Ascending aorta (tissue), 2 donors: ENCODE data around the gene SLC4A11. TPM values are rescaled to one million over a fixed set of nuclear protein-coding genes. Genes with fewer than 3 reads are reported as not detected.

Experiments used
- DNase-seq, 2 donors: peaks; one replicate each; pipeline ENCODE4 v3.0.0-alpha.2; 2019; ENCODE audit warnings: low spot score in 2 of 2
- H3K27ac ChIP-seq, 2 donors: fragments of 200-600 bp; sonication (generic); one replicate each; pipeline ENCODE4 v1.5.1; 2016 to 2017; ENCODE audit warnings: mild to moderate bottlenecking in 1 of 2
- H3K27me3 ChIP-seq: fragments of 200-600 bp; sonication (generic); one replicate; pipeline ENCODE4 v1.5.1; 2017
- H3K36me3 ChIP-seq, 2 donors: fragments of 200-600 bp; sonication (generic); one replicate each; pipeline ENCODE4 v1.5.1; 2016
- H3K4me1 ChIP-seq, 2 donors: fragments of 200-600 bp; sonication (generic); one replicate each; pipeline ENCODE4 v1.5.1; 2016 to 2017; ENCODE audit warnings: mild to moderate bottlenecking in 1 of 2
- H3K4me3 ChIP-seq, 2 donors: fragments of 200-600 bp; sonication (generic); one replicate each; pipeline ENCODE4 v1.5.1; 2016 to 2017; ENCODE audit warnings: mild to moderate bottlenecking in 1 of 2
- H3K9me3 ChIP-seq, 2 donors: fragments of 200-600 bp; sonication (generic); one replicate each; pipeline ENCODE4 v1.5.1; 2016
- CTCF ChIP-seq, 3 experiments: fragments of 200-600 bp in 2 of 3; fragments of 450-650 bp in 1 of 3; sonication (generic) in 2 of 3; IDR thresholded peaks; one replicate each; pipeline ENCODE4 v1.5.1; 2016 to 2019; ENCODE audit warnings: antibody characterized with exemption in 3 of 3, mild to moderate bottlenecking in 1 of 3, moderate library complexity in 1 of 3
- intact Hi-C: fragments of 100-400 bp; cut with DNase I; formaldehyde crosslinking; loops from one replicate; pipeline ENCODE4 v1.15.1; 2023
- total RNA-seq: library from RNA; depleted of rRNA; stranded (reverse); fragments of >200 nt; gene quantifications from one replicate; pipeline ENCODE4 v1.1.0, GENCODE V29; 2016

Gene SLC4A11
- total RNA-seq, 1 donor from 2014 or later: 1.6 TPM

- no peak for DNase-seq
- no peaks in the 10 kb centered on the region for H3K27me3 ChIP-seq
- intact Hi-C loops: no loop called here
- H3K36me3 ChIP-seq: peaks cover 0 to 3% of the 10 kb centered on the region in 2 donors
- no peak for TF ChIP-seq CTCF (IDR thresholded peaks at IDR 0.05)
- H3K4me1 ChIP-seq: no peaks in the 10 kb centered on the region
- H3K4me3 ChIP-seq: no peak overlapping the region
- H3K27ac ChIP-seq: no peak overlapping the region
- H3K9me3 ChIP-seq: no peaks in the 10 kb centered on the region
These were observed 57.7 kb downstream of the SLC4A11 start for GRCh38 chr20:3181270-3181669.

GRCh38 chr20:3180319-3180718 is 58.7 kb downstream of the SLC4A11 start:
- intact Hi-C loops: no loop called here

GRCh38 chr20:3177746-3178485 is 61.1 kb downstream of the SLC4A11 start:
- no peaks in the 10 kb centered on the region for H3K9me3 ChIP-seq
- no peak for TF ChIP-seq CTCF (IDR thresholded peaks at IDR 0.05)
- H3K27me3 ChIP-seq: no peaks in the 10 kb centered on the region
- intact Hi-C loops: loop anchor here (10.0 kb wide), 3 partner anchors 227 to 653 kb away; partner anchors contain the start of genes DNAAF9 and PTPRA
- no peak overlapping the region for H3K27ac ChIP-seq
- no peak overlapping the region for H3K4me3 ChIP-seq
- no peaks in the 10 kb centered on the region for H3K4me1 ChIP-seq
- no peaks in the 10 kb centered on the region for H3K36me3 ChIP-seq
- DNase-seq: no peak

More at GRCh38 chr20:3180319-3180718, 58.7 kb downstream of the SLC4A11 start:
- no peak overlapping the region for H3K27ac ChIP-seq
- no peaks in the 10 kb centered on the region for H3K27me3 ChIP-seq
- no peak for DNase-seq
- no peak for TF ChIP-seq CTCF (IDR thresholded peaks at IDR 0.05)
- no peaks in the 10 kb centered on the region for H3K9me3 ChIP-seq
- no peak overlapping the region for H3K4me3 ChIP-seq
- H3K36me3 ChIP-seq: peaks cover 0 to 3% of the 10 kb centered on the region in 2 donors
- H3K4me1 ChIP-seq: no peaks in the 10 kb centered on the region

Other genes starting within 250 kb of the SLC4A11 start
- gene GNRH2, start 195.6 kb downstream of the SLC4A11 start, total RNA-seq: not detected
- 56.4 TPM for gene MRPS26, start 193.1 kb downstream of the SLC4A11 start, total RNA-seq
- gene OXT, start 167.6 kb downstream of the SLC4A11 start, total RNA-seq: not detected
- gene AVP, start 154.5 kb downstream of the SLC4A11 start, total RNA-seq: not detected
- gene FASTKD5, start 79.3 kb downstream of the SLC4A11 start, total RNA-seq: 6.1 TPM
- gene UBOX5, start 79.3 kb downstream of the SLC4A11 start, total RNA-seq: 6.8 TPM
- gene LZTS3, start 65.6 kb downstream of the SLC4A11 start, total RNA-seq: 14.9 TPM
- 18.0 TPM for gene DDRGK1, start 34.5 kb downstream of the SLC4A11 start, total RNA-seq
- 111 TPM for gene ITPA, start 29.7 kb downstream of the SLC4A11 start, total RNA-seq
- 10.9 TPM for gene DNAAF9, start 168.5 kb upstream of the SLC4A11 start, total RNA-seq
- 8.6 TPM for gene ATRN, start 231.8 kb upstream of the SLC4A11 start, total RNA-seq